Neutrophil (primary cell): ENCODE results near the gene STPG1.

ENCODE experiments used
- H3K27ac ChIP-seq: fragments of 200-600 bp; sonication (generic); 2 replicates; pipeline ENCODE4 v1.5.1; 2016; ENCODE audit warnings: mild to moderate bottlenecking, moderate library complexity
- H3K27me3 ChIP-seq: fragments of 200-600 bp; sonication (generic); 2 replicates; pipeline ENCODE4 v1.6.0; 2016; ENCODE audit warnings: mild to moderate bottlenecking
- H3K36me3 ChIP-seq: fragments of 200-600 bp; sonication (generic); 2 replicates; pipeline ENCODE4 v1.5.1; 2017
- H3K4me1 ChIP-seq, 2 experiments: fragments of 200-600 bp in 1 of 2; sonication (generic) in 1 of 2; 1 replicate in 1 of 2; 2 replicates in 1 of 2; pipeline versions ENCODE4 v1.5.1 to v1.6.1; 2013 to 2016; ENCODE audit warnings: low read depth in 1 of 2, low read length in 1 of 2, mild to moderate bottlenecking in 1 of 2, moderate library complexity in 1 of 2; ENCODE audit not compliant: control insufficient read depth in 1 of 2, insufficient read depth in 1 of 2
- H3K4me3 ChIP-seq, 2 experiments: fragments of 200-600 bp in 1 of 2; sonication (generic) in 1 of 2; 1 replicate in 1 of 2; 2 replicates in 1 of 2; pipeline ENCODE4 v1.5.1; 2013 to 2016; ENCODE audit warnings: low read depth in 1 of 2, low read length in 1 of 2, mild to moderate bottlenecking in 1 of 2, moderate library complexity in 1 of 2
- H3K9me3 ChIP-seq: fragments of 200-600 bp; sonication (generic); 2 replicates; pipeline ENCODE4 v1.5.1; 2016
- CTCF ChIP-seq: fragments of 200-600 bp; sonication (generic); IDR thresholded peaks from 2 replicates; pipeline ENCODE4 v1.5.1; 2016; ENCODE audit warnings: antibody characterized with exemption

The STPG1 gene

GRCh38 chr1:24383381-24383940 is 30.1 kb downstream of the STPG1 start:
- Histone ChIP-seq H3K27ac (peak overlapping the region; percentile 96), H3K4me3 (peak overlapping the region; percentile 43 to 62), H3K9me3 (no peaks in the 10 kb centered on the region), H3K36me3 (no peaks in the 10 kb centered on the region), H3K4me1 (peaks cover 37 to 39% of the 10 kb centered on the region in 2 experiments), H3K27me3 (no peaks in the 10 kb centered on the region)
- TF ChIP-seq CTCF = no peak

GRCh38 chr1:24382165-24382577 is 31.4 kb downstream of the STPG1 start:
- Histone ChIP-seq H3K4me1 (peaks cover 36 to 37% of the 10 kb centered on the region in 2 experiments), H3K9me3 (no peaks in the 10 kb centered on the region), H3K36me3 (no peaks in the 10 kb centered on the region), H3K27me3 (no peaks in the 10 kb centered on the region), H3K27ac (no peak overlapping the region), H3K4me3 (no peak overlapping the region)
- no peak for TF ChIP-seq CTCF

- Histone ChIP-seq H3K4me1 (peaks cover 30 to 33% of the 10 kb centered on the region in 2 experiments), H3K4me3 (no peak overlapping the region), H3K36me3 (no peaks in the 10 kb centered on the region), H3K9me3 (no peaks in the 10 kb centered on the region), H3K27me3 (no peaks in the 10 kb centered on the region), H3K27ac (no peak overlapping the region)
- no peak for TF ChIP-seq CTCF
Observed at GRCh38 chr1:24381256-24381655, 32.3 kb downstream of the STPG1 start.

GRCh38 chr1:24380508-24380907 is 33.1 kb downstream of the STPG1 start:
- Histone ChIP-seq H3K27me3 (no peaks in the 10 kb centered on the region), H3K4me1 (peaks cover 23 to 26% of the 10 kb centered on the region in 2 experiments), H3K36me3 (no peaks in the 10 kb centered on the region), H3K27ac (peak overlapping the region; percentile 14), H3K9me3 (no peaks in the 10 kb centered on the region), H3K4me3 (no peak overlapping the region)
- TF ChIP-seq CTCF = no peak

- H3K36me3 ChIP-seq = no peaks in the 10 kb centered on the region
- H3K9me3 ChIP-seq = no peaks in the 10 kb centered on the region
- peaks cover 16 to 19% of the 10 kb centered on the region in 2 experiments for H3K4me1 ChIP-seq
- H3K4me3 ChIP-seq = no peak overlapping the region
- no peak overlapping the region for H3K27ac ChIP-seq
- no peak for TF ChIP-seq CTCF
- no peaks in the 10 kb centered on the region for H3K27me3 ChIP-seq
Observed at GRCh38 chr1:24379733-24380315, 33.8 kb downstream of the STPG1 start.
